HFFc6 (cell line): ENCODE results near the gene RAD51B. TPM values are rescaled to one million over a fixed set of nuclear protein-coding genes. Genes with fewer than 3 reads are reported as not detected.
A peak's percentile ranks its signal among the peaks of the same experiment; 100 is the strongest.

Experiments
- DNase-seq: peaks from one replicate; pipeline ENCODE4 v3.0.0-alpha.2; 2018
- H3K27ac Mint-ChIP-seq: 2 replicates; pipeline ENCODE4 v1.8.0; 2020; ENCODE audit warnings: mild to moderate bottlenecking, mixed read lengths
- H3K27me3 Mint-ChIP-seq: 2 replicates; pipeline ENCODE4 v1.8.0; 2021; ENCODE audit warnings: mild to moderate bottlenecking, moderate library complexity, mixed read lengths; ENCODE audit not compliant: insufficient read depth
- H3K36me3 Mint-ChIP-seq: 2 replicates; pipeline ENCODE4 v1.8.0; 2021; ENCODE audit warnings: low read depth, mixed read lengths
- H3K4me1 Mint-ChIP-seq: 2 replicates; pipeline ENCODE4 v1.8.0; 2020; ENCODE audit warnings: low read depth, mixed read lengths
- H3K4me3 Mint-ChIP-seq: 2 replicates; pipeline ENCODE4 v1.8.0; 2020; ENCODE audit warnings: mild to moderate bottlenecking, moderate library complexity, mixed read lengths
- H3K9me3 Mint-ChIP-seq: 2 replicates; pipeline ENCODE4 v1.8.0; 2020; ENCODE audit warnings: mild to moderate bottlenecking, mixed read lengths
- total RNA-seq, 6 experiments: library from RNA; stranded (reverse); fragmentation: NEBNext Ultra II Directional; extraction: Animal tissue kit (Norgen Biotek cat#: 25700); gene quantifications; 2 replicates in 1 of 6; 3 replicates in 5 of 6; pipeline ENCODE4 v1.2.3, GENCODE V29; 2021
- TF ChIP-seq, protein P1 (sequence below): fragments of 200-600 bp; sonication (generic); IDR thresholded peaks from 2 replicates; pipeline ENCODE4 v1.5.0; 2021; ENCODE audit warnings: antibody characterized with exemption, mild to moderate bottlenecking

Gene RAD51B
- total RNA-seq, 6 experiments from 2014 or later, result 7.1 to 12.4 (median 9.6) TPM

DNA sequence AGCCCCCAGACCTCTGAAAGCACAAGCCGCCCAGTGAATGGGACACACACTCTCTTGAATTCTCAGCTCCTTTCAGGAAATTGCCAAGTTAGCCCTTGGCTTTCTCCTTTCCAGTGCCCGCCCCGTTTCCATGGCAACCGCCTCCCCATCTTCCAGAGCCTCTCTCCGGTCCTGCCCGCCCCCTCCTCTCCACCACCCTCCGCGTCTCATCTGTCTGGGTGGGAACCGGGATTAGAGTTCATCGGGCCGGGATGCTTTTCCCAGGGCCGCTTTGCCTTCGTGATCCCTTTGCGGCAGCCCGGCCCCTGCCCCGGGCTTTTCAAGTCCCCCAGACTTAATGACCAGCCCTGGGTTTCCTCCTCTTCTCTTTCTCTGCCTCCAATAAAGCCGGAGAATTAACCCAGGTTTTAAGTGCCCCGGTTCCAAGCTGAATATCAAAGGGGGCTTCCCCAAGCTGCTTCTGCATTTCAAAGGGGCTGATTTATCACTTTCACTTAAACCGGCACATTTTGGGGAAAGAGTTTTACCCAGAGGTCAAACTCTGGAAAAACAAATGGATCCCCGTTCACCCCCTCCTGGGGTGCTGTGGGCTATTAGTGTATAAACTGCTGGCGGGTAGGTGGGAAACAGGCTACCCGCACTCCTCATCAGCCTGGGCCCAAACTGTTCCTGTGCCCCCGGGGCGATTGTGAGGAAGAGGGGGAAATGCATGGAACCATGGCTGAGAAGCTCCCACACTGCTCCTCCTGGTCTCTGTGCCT, 871.6 kb downstream of the RAD51B start:
- Mint-ChIP-seq H3K27ac (peak overlapping the region; percentile 25; the same call in 1 of the 2 replicates), H3K4me3 (no peak overlapping the region)

DNA sequence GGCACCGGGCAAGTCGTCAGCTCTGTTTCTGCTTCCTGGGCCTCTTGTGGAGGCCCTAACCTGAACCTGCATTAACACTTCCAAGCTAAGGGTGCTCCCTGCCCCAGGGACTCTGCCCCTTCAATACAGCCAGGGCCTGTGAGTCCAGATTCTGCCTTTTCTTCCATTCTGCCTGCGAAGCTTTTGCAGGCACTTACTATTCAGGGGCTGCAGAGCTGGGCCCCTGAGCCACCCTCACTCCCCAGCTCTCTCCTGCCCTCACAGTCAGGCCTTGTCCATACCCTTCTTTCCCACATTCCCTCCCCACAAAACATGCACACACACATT, 872.2 kb downstream of the RAD51B start:
- Mint-ChIP-seq H3K27me3 (no peaks in the 10 kb centered on the region; the same call in 1 of the 2 replicates), H3K4me1 (peaks cover 86% of the 10 kb centered on the region), H3K36me3 (no peaks in the 10 kb centered on the region), H3K27ac (peak overlapping the region; percentile 25), H3K4me3 (no peak overlapping the region), H3K9me3 (no peaks in the 10 kb centered on the region)
- no peak for DNase-seq
- TF ChIP-seq, protein P1, sequence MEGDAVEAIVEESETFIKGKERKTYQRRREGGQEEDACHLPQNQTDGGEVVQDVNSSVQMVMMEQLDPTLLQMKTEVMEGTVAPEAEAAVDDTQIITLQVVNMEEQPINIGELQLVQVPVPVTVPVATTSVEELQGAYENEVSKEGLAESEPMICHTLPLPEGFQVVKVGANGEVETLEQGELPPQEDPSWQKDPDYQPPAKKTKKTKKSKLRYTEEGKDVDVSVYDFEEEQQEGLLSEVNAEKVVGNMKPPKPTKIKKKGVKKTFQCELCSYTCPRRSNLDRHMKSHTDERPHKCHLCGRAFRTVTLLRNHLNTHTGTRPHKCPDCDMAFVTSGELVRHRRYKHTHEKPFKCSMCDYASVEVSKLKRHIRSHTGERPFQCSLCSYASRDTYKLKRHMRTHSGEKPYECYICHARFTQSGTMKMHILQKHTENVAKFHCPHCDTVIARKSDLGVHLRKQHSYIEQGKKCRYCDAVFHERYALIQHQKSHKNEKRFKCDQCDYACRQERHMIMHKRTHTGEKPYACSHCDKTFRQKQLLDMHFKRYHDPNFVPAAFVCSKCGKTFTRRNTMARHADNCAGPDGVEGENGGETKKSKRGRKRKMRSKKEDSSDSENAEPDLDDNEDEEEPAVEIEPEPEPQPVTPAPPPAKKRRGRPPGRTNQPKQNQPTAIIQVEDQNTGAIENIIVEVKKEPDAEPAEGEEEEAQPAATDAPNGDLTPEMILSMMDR, result no peak

More for the DNA sequence above, 871.6 kb downstream of the RAD51B start:
- DNase-seq, result no peak
- Mint-ChIP-seq H3K27me3 (no peaks in the 10 kb centered on the region; the same call in 1 of the 2 replicates), H3K9me3 (no peaks in the 10 kb centered on the region), H3K36me3 (no peaks in the 10 kb centered on the region), H3K4me1 (peaks cover 87% of the 10 kb centered on the region)
- TF ChIP-seq, protein P1, result no peak

DNA sequence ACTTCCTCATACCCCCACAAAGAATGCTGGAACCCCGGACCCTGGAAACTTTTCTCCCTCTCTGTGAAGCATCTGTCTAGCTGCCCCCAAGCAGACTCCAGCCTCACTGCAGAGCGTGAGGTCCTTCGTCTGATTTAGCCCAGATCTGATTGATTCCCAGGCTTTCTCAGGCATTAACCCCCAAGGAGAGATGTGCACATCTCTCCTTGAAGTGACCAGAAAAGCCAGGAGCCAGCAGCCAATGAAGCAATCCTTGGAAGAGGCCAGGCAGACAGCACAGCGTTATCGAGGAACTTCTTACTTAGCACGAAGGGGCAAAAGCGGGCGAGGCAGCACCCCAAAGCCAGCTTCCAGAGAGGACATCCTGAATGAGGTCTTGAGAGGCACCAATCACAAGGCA, 872.6 kb downstream of the RAD51B start:
- TF ChIP-seq, protein P1, result no peak
- Mint-ChIP-seq H3K36me3 (no peaks in the 10 kb centered on the region), H3K9me3 (no peaks in the 10 kb centered on the region), H3K4me1 (peaks cover 82% of the 10 kb centered on the region), H3K27ac (peak overlapping the region; percentile 34; the same call in 1 of the 2 replicates), H3K4me3 (no peak overlapping the region), H3K27me3 (no peaks in the 10 kb centered on the region; the same call in 1 of the 2 replicates)
- no peak for DNase-seq

DNA sequence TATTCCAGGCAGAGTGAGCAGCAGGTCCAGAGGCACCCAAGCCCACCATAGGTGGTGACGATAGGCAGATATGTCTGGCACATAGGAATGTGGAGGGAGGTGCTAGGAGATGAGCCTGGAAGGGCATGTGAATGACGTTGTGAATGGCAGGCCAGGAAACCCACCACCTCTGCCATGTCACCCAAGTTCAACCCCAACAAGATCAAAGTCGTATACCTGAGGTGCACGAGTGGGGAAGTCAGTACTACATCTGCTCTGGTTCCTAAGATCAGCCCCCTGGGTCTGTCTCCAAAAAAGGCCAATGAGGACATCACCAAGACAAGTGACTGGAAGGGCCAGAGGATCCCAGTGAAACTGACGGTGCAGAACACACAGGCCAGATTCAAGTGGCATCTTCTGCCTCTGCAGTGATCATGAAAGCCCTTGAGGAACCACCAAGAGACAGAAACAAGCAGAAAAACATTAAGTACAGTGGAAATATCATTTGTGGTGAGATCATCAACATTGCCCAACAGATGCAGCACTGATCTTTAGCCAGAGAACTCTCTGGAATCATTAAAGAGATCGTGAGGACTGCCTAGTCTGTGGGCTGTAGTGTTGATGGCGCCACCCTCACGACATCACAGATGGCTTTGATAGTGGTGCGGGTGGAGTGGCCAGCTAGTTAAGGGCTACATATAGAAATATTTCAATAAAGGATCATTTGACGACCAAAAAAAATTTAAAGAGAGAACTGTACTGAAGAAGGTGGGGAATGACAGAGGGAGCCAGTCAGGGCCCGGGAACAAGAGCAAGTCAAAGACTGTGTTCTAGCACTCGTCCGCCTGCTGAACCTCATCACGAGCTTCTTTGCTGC, 873.6 kb downstream of the RAD51B start:
- Mint-ChIP-seq H3K27ac (peak overlapping the region; percentile 73), H3K4me3 (no peak overlapping the region), H3K9me3 (no peaks in the 10 kb centered on the region), H3K27me3 (no peaks in the 10 kb centered on the region; the same call in 1 of the 2 replicates), H3K36me3 (no peaks in the 10 kb centered on the region), H3K4me1 (peaks cover 72% of the 10 kb centered on the region)
- TF ChIP-seq, protein P1, result no peak
- DNase-seq, result peak; percentile 70

DNA sequence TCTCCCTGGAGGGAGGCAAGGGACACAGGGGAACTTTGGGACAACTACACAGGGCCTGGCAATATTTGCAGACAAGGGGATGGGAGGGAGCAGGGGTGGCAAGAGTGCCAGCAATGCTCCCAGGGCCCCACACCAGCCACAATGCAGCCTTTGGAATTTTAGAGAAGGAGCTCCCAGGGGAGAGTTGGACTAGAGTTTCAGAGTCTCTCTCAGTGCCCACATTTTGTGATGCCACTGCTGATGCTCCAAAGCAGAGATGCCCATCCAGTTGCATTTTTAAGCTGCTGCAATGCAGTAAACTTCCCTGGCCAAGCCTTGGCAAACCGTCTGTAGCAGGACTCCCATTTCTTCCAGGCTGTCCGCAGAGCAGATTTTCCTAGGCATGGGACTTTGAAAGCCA, 874.3 kb downstream of the RAD51B start:
- H3K4me3 Mint-ChIP-seq, result no peak overlapping the region
- H3K27me3 Mint-ChIP-seq, result no peaks in the 10 kb centered on the region; the same call in 1 of the 2 replicates
- TF ChIP-seq, protein P1, result no peak
- no peaks in the 10 kb centered on the region for H3K9me3 Mint-ChIP-seq
- peak overlapping the region; percentile 73 for H3K27ac Mint-ChIP-seq
- H3K36me3 Mint-ChIP-seq, result no peaks in the 10 kb centered on the region
- DNase-seq, result no peak
- peaks cover 64% of the 10 kb centered on the region for H3K4me1 Mint-ChIP-seq
